Measurements from ENCODE around the gene PTOV1. TPM values are rescaled to one million over a fixed set of nuclear protein-coding genes. Genes with fewer than 3 reads are reported as not detected.

The PTOV1 gene
- 100 to 1,000 TPM; 157 to 176 (median 162) TPM for total RNA-seq (2021; fragmentation: NEBNext Ultra II Directional; extraction: Animal tissue kit (Norgen Biotek cat#: 25700))
- long read RNA-seq, transcript PTOV1-210 (13 exons, 1,438 nt), result major isoform, 10 of 53 reads
- long read RNA-seq, transcript PTOV1-212 (13 exons, 1,577 nt), result minor isoform, 9 of 53 reads
- long read RNA-seq, partial matches to known transcripts, result 17 of 53 reads
- long read RNA-seq, other reads (novel, unspliced or antisense), result 11 of 53 reads

DNA sequence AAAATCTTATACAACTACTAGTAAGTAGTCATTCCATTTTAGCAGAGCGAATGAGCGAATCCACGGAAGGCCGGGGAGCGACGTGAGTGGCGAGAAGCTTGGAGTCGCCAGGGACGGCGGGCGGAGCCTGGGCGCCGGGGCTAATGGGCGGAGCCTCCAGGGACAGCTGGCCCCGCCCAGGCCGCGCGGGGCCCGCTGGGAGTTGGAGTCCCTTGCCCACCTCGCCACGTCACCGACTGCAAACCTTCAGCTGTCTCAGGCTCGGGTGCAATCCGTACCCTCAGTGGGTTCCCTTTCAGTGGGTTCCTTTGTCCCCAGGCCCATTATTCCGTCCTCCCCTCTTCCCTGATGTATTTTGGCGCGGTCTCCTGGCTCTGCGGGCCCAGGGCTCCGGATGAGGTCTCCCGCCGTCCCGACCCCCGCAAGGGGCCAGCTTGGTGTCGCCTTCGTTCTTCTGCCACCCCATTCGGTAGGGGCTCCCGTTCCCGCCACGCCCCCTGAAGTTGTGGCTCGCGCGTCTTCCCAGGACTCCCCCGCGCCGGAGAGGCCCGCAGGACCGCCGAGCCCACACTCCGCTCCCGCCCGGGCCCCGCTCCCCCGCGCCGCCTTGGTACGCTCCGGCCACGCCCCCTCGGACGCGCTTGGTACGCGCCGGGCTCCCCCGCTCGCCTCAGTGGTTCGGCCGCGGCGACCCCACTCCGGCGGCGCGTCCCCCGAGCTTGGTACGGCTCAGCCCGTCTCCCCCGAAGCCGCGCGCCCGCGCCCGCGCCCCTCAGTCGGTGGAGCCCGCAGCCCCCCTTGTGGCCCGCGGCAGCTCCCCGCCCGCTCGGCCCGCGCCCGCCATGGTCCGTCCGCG lies at the start of gene PTOV1:
Gene PTOV1 (plus strand): TSS at position 673 of the 856 bp plus-strand sequence.
- peak within 1 kb of the TSS; percentile 90 for H3K4me3 Mint-ChIP-seq
- H3K4me1 Mint-ChIP-seq (ENCODE audit: low read depth), result peaks cover 47% of the 10 kb centered on the region
- peaks cover 10% of the 10 kb centered on the region for H3K27me3 Mint-ChIP-seq (ENCODE audit: insufficient read depth)
- peak within 1 kb of the TSS; percentile 97 for H3K27ac Mint-ChIP-seq
- peaks cover 24% of the 10 kb centered on the region for H3K36me3 Mint-ChIP-seq (ENCODE audit: low read depth)
- peaks cover 11% of the 10 kb centered on the region for H3K9me3 Mint-ChIP-seq
- DNase-seq, result peak; percentile 82
- TF ChIP-seq, protein P1, sequence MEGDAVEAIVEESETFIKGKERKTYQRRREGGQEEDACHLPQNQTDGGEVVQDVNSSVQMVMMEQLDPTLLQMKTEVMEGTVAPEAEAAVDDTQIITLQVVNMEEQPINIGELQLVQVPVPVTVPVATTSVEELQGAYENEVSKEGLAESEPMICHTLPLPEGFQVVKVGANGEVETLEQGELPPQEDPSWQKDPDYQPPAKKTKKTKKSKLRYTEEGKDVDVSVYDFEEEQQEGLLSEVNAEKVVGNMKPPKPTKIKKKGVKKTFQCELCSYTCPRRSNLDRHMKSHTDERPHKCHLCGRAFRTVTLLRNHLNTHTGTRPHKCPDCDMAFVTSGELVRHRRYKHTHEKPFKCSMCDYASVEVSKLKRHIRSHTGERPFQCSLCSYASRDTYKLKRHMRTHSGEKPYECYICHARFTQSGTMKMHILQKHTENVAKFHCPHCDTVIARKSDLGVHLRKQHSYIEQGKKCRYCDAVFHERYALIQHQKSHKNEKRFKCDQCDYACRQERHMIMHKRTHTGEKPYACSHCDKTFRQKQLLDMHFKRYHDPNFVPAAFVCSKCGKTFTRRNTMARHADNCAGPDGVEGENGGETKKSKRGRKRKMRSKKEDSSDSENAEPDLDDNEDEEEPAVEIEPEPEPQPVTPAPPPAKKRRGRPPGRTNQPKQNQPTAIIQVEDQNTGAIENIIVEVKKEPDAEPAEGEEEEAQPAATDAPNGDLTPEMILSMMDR (IDR thresholded peaks at IDR 0.05), result no peak

DNA sequence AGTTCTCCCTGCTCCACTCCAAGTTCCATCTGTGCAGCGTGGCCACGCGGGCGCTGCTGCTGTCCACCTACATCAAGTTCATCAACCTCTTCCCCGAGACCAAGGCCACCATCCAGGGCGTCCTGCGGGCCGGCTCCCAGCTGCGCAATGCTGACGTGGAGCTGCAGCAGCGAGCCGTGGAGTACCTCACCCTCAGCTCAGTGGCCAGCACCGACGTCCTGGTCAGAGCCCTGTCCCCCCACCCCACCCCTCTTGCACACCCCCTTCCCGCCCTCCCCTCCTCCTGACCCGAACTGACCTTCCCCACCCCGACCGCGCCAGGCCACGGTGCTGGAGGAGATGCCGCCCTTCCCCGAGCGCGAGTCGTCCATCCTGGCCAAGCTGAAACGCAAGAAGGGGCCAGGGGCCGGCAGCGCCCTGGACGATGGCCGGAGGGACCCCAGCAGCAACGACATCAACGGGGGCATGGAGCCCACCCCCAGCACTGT lies 49.5 kb upstream of the PTOV1 start:
- no peaks in the 10 kb centered on the region for H3K9me3 Mint-ChIP-seq
- TF ChIP-seq, protein P1 (IDR thresholded peaks at IDR 0.05), result no peak
- no peak for DNase-seq
- H3K4me1 Mint-ChIP-seq (ENCODE audit: low read depth), result peaks cover 6% of the 10 kb centered on the region
- H3K27me3 Mint-ChIP-seq (ENCODE audit: insufficient read depth), result peaks cover 2% of the 10 kb centered on the region
- H3K4me3 Mint-ChIP-seq, result no peak overlapping the region
- peaks cover 30% of the 10 kb centered on the region for H3K36me3 Mint-ChIP-seq (ENCODE audit: low read depth)
- H3K27ac Mint-ChIP-seq, result no peak overlapping the region

DNA sequence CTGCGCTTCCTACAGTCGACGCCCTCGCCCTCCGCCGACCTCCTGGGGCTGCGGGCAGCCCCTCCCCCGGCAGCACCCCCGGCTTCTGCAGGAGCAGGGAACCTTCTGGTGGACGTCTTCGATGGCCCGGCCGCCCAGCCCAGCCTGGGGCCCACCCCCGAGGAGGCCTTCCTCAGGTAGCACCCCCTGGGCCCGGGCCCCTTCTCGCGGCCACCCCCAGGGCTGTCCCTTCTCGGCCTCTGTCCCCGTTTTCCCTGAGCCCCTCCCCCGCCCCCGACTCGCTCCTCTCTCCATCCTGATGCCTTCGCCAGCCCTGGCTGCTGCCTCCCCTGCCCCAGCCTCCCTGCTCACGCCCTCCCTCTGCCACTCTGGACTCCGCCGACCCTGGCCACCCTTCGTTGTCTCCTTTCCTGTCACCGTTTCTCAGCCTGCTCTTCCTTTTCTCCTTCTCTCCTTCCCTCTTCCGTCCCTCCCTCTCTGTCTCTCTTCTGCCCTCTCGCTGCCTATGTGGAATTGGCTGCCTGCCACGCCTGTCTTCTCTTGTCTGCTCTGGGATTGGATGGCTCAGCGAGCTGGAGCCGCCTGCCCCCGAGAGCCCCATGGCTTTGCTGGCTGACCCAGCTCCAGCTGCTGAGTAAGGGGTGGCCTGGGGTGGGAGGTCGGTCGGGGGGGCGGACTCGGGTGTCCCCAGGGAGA lies 48.8 kb upstream of the PTOV1 start:
- peak overlapping the region; percentile 67 for H3K4me3 Mint-ChIP-seq
- DNase-seq, result peak; percentile 71
- H3K36me3 Mint-ChIP-seq (ENCODE audit: low read depth), result peaks cover 28% of the 10 kb centered on the region
- H3K27ac Mint-ChIP-seq, result peak overlapping the region; percentile 66
- H3K27me3 Mint-ChIP-seq (ENCODE audit: insufficient read depth), result peaks cover 2% of the 10 kb centered on the region; the same call in 1 of the 2 replicates
- H3K9me3 Mint-ChIP-seq, result no peaks in the 10 kb centered on the region
- TF ChIP-seq, protein P1 (IDR thresholded peaks at IDR 0.05), result peak; percentile 43; the same call in 1 of the 2 replicates
- peaks cover 6% of the 10 kb centered on the region for H3K4me1 Mint-ChIP-seq (ENCODE audit: low read depth)

DNA sequence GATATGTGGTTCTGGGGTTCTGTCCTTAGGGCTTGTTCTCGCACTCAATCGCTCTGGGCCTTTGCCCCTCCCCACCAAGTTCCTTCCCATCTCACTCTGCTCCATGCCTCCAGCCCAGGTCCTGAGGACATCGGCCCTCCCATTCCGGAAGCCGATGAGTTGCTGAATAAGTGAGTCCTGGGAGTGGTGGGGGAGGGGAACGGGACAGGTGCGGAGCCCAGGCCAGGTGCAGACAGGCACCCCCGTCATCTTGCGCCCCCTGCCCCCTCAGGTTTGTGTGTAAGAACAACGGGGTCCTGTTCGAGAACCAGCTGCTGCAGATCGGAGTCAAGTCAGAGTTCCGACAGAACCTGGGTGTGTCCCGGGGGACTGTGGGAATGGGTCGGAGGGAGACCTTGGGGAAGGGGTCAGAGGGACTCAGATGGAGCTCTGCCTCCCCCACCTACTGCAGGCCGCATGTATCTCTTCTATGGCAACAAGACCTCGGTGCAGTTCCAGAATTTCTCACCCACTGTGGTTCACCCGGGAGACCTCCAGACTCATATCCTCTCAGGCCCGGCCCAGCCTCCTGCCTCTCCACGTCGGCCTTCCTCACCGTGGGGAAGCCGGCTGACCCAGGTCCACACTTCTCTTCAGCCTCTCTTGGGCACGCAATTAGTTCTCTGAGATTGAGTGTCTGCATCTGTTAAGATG lies 48.0 kb upstream of the PTOV1 start:
- Mint-ChIP-seq H3K4me1 (ENCODE audit: low read depth) (peaks cover 6% of the 10 kb centered on the region), H3K9me3 (no peaks in the 10 kb centered on the region), H3K36me3 (ENCODE audit: low read depth) (peaks cover 28% of the 10 kb centered on the region), H3K27ac (no peak overlapping the region), H3K4me3 (no peak overlapping the region), H3K27me3 (ENCODE audit: insufficient read depth) (peaks cover 2% of the 10 kb centered on the region; the same call in 1 of the 2 replicates)
- TF ChIP-seq, protein P1 (IDR thresholded peaks at IDR 0.05), result no peak
- no peak for DNase-seq

DNA sequence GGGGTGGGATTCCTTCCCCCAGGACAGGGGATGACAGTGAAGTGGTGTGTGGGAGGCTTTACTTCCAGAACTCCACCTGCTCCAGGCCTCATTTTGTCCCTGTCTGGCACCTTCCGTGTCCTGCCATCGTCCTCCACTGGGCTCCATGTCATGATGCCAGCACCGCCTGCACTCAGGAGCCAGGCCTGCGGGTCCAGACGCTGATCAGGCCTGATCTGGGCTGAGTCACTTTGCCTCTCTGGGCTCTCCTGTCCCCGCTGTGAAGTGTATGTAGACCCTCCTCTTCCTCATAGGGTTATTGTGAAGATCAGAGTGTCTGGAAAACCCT lies 47.5 kb upstream of the PTOV1 start:
- TF ChIP-seq, protein P1 (IDR thresholded peaks at IDR 0.05), result no peak
- Mint-ChIP-seq H3K36me3 (ENCODE audit: low read depth) (peaks cover 28% of the 10 kb centered on the region), H3K4me3 (no peak overlapping the region), H3K4me1 (ENCODE audit: low read depth) (peaks cover 7% of the 10 kb centered on the region), H3K27me3 (ENCODE audit: insufficient read depth) (peaks cover 2% of the 10 kb centered on the region; the same call in 1 of the 2 replicates), H3K27ac (no peak overlapping the region), H3K9me3 (no peaks in the 10 kb centered on the region)
- no peak for DNase-seq
